Thoracic aorta (tissue), 2 donors: ENCODE results near the gene LCN10. TPM values are rescaled to one million over a fixed set of nuclear protein-coding genes. Genes with fewer than 3 reads are reported as not detected.

Experiments
- ATAC-seq: fragments of 150-250 bp; one replicate; pipeline ENCODE4 v1.8.0; 2017; ENCODE audit warnings: low read depth; ENCODE audit not compliant: insufficient number of reproducible peaks, low FRiP score
- DNase-seq: peaks from one replicate; pipeline ENCODE4 v3.0.0-alpha.2; 2020; ENCODE audit warnings: low spot score
- H3K27ac ChIP-seq, 2 donors: fragments of 200-600 bp; sonication (generic); 1 replicate in 1 of 2; 2 replicates in 1 of 2; pipeline ENCODE4 v1.5.1; 2016; ENCODE audit warnings: mild to moderate bottlenecking in 2 of 2, moderate library complexity in 2 of 2
- H3K27me3 ChIP-seq: fragments of 200-600 bp; sonication (generic); replicated peaks from 2 replicates; pipeline ENCODE4 v1.6.0; 2016; ENCODE audit warnings: mild to moderate bottlenecking; ENCODE audit not compliant: insufficient read depth
- H3K36me3 ChIP-seq: fragments of 200-600 bp; sonication (generic); one replicate; pipeline ENCODE4 v1.5.1; 2016
- H3K4me1 ChIP-seq, 2 donors: fragments of 200-600 bp; sonication (generic); 1 replicate in 1 of 2; 2 replicates in 1 of 2; pipeline versions ENCODE4 v1.5.1 to v1.6.0; 2016; ENCODE audit warnings: low read depth in 2 of 2, mild to moderate bottlenecking in 1 of 2; ENCODE audit not compliant: control insufficient read depth in 1 of 2
- H3K4me3 ChIP-seq: fragments of 200-600 bp; sonication (generic); 2 replicates; pipeline ENCODE4 v1.5.1; 2016; ENCODE audit warnings: mild to moderate bottlenecking
- H3K9me3 ChIP-seq: fragments of 200-600 bp; sonication (generic); 2 replicates; pipeline ENCODE4 v1.5.1; 2016
- total RNA-seq, 2 donors: library from RNA; depleted of rRNA; stranded (reverse); fragments of >200 nt; gene quantifications; one replicate each; pipeline versions ENCODE4 v1.1.0 to v1.2.3, GENCODE V29; 2016
- TF ChIP-seq, protein P1 (sequence below): fragments of 200-600 bp; sonication (generic); IDR thresholded peaks from one replicate; pipeline ENCODE4 v1.5.1; 2019; ENCODE audit warnings: antibody characterized with exemption

The LCN10 gene
- total RNA-seq, 2 donors from 2014 or later: 3.1 to 9.4 TPM

DNA sequence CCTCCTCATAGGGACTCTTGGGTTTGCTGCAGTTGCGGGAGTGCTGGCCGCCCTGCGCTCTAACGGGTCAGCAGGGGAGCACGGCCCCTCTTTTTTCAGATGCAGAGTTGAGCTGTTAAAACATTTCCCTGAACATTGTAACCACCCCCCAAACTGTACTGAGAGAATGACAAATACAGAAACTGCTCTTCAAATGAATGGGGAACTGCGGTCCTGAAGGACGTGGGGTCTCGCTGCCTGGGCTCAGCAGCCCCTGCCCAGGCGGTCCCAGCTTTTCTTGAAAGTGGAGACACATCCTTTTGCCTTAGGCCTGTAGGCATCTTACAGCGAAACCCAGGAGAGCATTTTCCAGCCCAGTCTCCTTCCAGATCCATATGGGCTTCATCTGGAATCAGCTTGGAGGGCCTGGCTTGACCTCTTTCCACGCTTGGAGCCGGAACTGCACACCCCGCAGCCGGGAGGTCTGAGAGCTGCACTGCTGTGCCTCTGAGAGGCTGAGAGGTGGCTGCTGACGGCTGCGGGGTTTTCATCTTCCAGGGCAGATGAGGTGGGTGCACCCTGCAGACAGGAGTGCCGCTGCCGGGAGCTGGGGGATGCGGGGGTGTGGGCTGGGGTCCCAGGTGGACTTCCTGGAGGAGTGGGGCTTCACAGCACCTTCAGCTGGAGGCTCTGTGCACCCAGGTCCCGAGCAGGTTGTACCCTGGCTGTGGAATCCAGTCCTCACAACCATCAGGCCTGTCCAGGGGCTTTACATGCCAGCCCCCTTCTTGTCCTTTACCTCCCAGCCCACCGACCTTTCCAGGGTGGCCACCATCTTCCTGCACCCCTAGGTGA, 54.2 kb downstream of the LCN10 start:
- no peaks in the 10 kb centered on the region for H3K27me3 ChIP-seq
- peaks cover 15 to 27% of the 10 kb centered on the region in 2 donors for H3K4me1 ChIP-seq
- no peak overlapping the region for H3K4me3 ChIP-seq
- TF ChIP-seq, protein P1, sequence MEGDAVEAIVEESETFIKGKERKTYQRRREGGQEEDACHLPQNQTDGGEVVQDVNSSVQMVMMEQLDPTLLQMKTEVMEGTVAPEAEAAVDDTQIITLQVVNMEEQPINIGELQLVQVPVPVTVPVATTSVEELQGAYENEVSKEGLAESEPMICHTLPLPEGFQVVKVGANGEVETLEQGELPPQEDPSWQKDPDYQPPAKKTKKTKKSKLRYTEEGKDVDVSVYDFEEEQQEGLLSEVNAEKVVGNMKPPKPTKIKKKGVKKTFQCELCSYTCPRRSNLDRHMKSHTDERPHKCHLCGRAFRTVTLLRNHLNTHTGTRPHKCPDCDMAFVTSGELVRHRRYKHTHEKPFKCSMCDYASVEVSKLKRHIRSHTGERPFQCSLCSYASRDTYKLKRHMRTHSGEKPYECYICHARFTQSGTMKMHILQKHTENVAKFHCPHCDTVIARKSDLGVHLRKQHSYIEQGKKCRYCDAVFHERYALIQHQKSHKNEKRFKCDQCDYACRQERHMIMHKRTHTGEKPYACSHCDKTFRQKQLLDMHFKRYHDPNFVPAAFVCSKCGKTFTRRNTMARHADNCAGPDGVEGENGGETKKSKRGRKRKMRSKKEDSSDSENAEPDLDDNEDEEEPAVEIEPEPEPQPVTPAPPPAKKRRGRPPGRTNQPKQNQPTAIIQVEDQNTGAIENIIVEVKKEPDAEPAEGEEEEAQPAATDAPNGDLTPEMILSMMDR: no peak
- H3K36me3 ChIP-seq: no peaks in the 10 kb centered on the region
- DNase-seq (no peak), ATAC-seq (no peak)
- no peaks in the 10 kb centered on the region for H3K9me3 ChIP-seq
- peak overlapping the region in 1 of 2 donors; percentile 80 for H3K27ac ChIP-seq

Other genes with a start within 250 kb of the LCN10 start
- 10 to 100 TPM; 40.9 to 48.1 TPM for gene NOTCH1, start 196.9 kb downstream of the LCN10 start, total RNA-seq
- 10 to 100 TPM; 42.0 to 56.5 TPM for gene EGFL7, start 80.0 kb downstream of the LCN10 start, total RNA-seq
- 10 to 100 TPM; 50.2 to 66.8 TPM for gene AGPAT2, start 55.5 kb downstream of the LCN10 start, total RNA-seq
- 1 to 10 TPM; 4.8 to 6.9 TPM for gene DIPK1B, start 30.4 kb downstream of the LCN10 start, total RNA-seq
- 10 to 100 TPM in 1 of 2 donors, 1 to 10 TPM in 1; 4.5 to 25.3 TPM for gene LCN6, start 5.6 kb upstream of the LCN10 start, total RNA-seq
- not detected for gene LCN8, start 15.3 kb upstream of the LCN10 start, total RNA-seq
- not detected for gene LCN15, start 21.6 kb upstream of the LCN10 start, total RNA-seq
- gene TMEM141, start 48.4 kb upstream of the LCN10 start, total RNA-seq: 10 to 100 TPM; 12.8 to 37.8 TPM
- under 1 TPM; 0.68 to 0.71 TPM for gene CCDC183, start 53.4 kb upstream of the LCN10 start, total RNA-seq
- gene RABL6, start 65.0 kb upstream of the LCN10 start, total RNA-seq: 10 to 100 TPM; 61.7 to 86.2 TPM
- gene AJM1, start 99.5 kb upstream of the LCN10 start, total RNA-seq: 1 to 10 TPM; 7.3 to 9.2 TPM
- gene PHPT1, start 106.5 kb upstream of the LCN10 start, total RNA-seq: 10 to 100 TPM; 37.5 to 92.1 TPM
- gene MAMDC4, start 109.4 kb upstream of the LCN10 start, total RNA-seq: 1 to 10 TPM; 1.8 to 2.8 TPM
- 100 to 1,000 TPM; 200 to 240 TPM for gene EDF1, start 123.4 kb upstream of the LCN10 start, total RNA-seq
- 10 to 100 TPM; 11.6 to 12.9 TPM for gene TRAF2, start 143.6 kb upstream of the LCN10 start, total RNA-seq
- gene FBXW5, start 201.8 kb upstream of the LCN10 start, total RNA-seq: 100 to 1,000 TPM; 176 to 383 TPM
- not detected for gene C8G, start 202.3 kb upstream of the LCN10 start, total RNA-seq
- gene LCN12, start 209.3 kb upstream of the LCN10 start, total RNA-seq: under 1 TPM in 1 of 2 donors, not detected in 1; 0.27 TPM
- gene PTGDS, start 234.6 kb upstream of the LCN10 start, total RNA-seq: 10 to 100 TPM; 66.1 to 89.5 TPM
- not detected for gene LCNL1, start 240.1 kb upstream of the LCN10 start, total RNA-seq
- gene PAXX, start 249.5 kb upstream of the LCN10 start, total RNA-seq: 10 to 100 TPM; 49.9 to 57.3 TPM